ENCODE data around the gene UPF3A. TPM values are rescaled to one million over a fixed set of nuclear protein-coding genes. Genes with fewer than 3 reads are reported as not detected.

Gene UPF3A
- total RNA-seq, 1 donor from 2014 or later = 60.4 TPM

Small RNAs within 50 kb of the gene (microRNA-seq; reads per million reads assigned to microRNA genes)
- gene MIR4502 (not detected), gene MIR548AR (not detected)

Other genes with a start within 250 kb of the UPF3A start
- 47.6 TPM for gene RASA3, start 149.0 kb upstream of the UPF3A start, total RNA-seq
- not detected for gene CFAP97D2, start 102.3 kb upstream of the UPF3A start, total RNA-seq
- gene CDC16, start 46.7 kb upstream of the UPF3A start, total RNA-seq = 73.6 TPM
- gene CHAMP1, start 32.9 kb downstream of the UPF3A start, total RNA-seq = 19.2 TPM

Measured in sciatic nerve (tissue), 1 donor.